GM15510 (cell line): ENCODE data around the gene MCOLN2.

Experiments used
- POLR2A ChIP-seq: IDR thresholded peaks from 3 replicates; pipeline ENCODE4 v1.6.1; 2011; ENCODE audit warnings: borderline replicate concordance; ENCODE audit not compliant: insufficient read length; ENCODE audit errors: extremely low read depth

The MCOLN2 gene

DNA sequence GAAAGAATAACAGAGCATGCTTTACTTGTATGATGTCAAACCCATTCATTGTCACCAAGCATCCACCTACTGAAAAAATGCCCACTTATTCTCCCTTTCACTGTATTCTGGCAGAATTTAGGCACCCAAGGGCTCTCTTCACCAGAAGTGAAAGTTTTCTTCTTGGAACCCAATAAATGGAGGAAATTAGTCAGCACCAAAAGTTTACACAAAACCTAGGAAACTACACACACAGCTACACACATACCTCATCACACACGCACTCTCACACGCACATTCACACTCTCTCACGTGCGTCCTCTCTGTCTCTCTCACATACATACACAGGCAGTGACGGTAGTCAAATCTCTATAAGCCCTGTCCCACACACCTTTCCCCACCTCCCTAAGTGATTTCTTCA is 37.6 kb downstream of the MCOLN2 start:
- TF ChIP-seq POLR2A, result no peak

DNA sequence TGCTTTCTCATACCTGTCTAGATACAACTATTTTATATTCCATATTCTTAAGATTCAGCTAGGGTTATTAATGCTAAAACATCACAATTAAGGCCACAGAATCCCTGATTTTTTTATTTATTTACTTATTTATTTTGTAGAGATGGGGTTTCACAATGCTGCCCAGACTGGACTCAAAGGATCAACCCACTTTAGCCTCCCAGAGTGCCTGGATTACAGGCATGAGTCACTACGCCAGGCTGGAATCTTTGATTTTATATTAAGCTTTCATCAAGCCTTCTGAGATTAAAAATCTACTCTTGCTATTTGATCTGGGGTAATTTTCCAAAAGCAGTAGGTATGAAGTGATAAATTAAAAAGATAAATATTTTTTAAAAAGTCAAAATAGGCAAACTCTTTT is 38.9 kb downstream of the MCOLN2 start:
- TF ChIP-seq POLR2A, result no peak

DNA sequence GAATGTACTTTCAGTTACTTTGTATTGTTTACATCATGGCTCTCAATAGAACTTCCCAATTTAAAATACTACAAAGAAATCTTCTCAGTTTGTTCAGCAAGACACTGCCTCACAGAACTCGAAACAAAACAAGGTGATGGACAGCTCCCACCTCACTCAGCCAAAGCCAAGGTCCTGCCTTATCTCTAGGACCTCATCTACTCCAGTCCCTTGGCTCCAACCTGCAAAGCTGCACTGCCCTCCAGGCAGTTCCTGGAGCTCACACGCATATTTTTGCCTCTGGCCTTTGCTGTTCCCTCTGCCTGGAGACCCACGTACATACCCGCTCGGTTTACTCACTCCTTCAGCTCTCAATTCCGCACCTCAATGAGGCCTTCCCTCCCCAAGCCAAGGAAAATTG is 40.3 kb downstream of the MCOLN2 start:
- TF ChIP-seq POLR2A, result no peak

DNA sequence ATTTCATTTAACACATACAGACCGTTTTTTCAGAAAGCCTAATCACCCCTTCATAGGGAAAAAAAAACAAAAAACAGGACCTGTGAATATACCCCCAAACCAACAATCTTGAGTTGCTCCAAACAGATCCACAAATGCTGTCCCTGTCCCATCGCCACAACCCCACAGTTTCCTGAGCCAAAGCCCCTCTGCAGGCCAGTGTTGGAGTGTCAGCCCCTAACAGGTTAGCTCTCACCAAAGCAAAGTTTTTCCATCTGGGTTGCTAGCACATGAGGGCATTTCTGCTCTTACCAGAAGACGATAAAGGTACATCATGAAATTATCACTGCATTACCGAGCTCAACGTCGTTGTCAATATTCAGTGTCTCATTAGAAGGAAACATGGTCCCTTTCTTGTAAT is 40.8 kb downstream of the MCOLN2 start:
- no peak for TF ChIP-seq POLR2A

DNA sequence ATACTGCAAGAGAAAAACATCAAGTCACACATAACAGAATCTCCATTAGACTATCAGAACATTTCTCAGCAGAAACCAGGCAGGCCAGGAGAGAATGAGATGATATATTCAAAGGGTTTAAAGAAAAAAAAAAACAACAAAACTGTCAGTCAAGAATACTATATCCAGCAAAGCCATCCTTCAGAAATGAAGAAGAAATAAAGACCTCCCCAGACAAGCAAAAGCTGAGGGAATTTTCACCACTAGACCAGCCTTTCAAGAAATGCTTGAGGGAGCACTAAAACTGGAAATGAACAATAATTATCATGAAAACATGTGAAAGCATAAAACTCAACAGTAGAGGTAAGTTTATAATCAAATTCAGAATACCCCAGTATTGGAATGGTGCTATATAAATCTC is 47.2 kb downstream of the MCOLN2 start:
- no peak for TF ChIP-seq POLR2A

DNA sequence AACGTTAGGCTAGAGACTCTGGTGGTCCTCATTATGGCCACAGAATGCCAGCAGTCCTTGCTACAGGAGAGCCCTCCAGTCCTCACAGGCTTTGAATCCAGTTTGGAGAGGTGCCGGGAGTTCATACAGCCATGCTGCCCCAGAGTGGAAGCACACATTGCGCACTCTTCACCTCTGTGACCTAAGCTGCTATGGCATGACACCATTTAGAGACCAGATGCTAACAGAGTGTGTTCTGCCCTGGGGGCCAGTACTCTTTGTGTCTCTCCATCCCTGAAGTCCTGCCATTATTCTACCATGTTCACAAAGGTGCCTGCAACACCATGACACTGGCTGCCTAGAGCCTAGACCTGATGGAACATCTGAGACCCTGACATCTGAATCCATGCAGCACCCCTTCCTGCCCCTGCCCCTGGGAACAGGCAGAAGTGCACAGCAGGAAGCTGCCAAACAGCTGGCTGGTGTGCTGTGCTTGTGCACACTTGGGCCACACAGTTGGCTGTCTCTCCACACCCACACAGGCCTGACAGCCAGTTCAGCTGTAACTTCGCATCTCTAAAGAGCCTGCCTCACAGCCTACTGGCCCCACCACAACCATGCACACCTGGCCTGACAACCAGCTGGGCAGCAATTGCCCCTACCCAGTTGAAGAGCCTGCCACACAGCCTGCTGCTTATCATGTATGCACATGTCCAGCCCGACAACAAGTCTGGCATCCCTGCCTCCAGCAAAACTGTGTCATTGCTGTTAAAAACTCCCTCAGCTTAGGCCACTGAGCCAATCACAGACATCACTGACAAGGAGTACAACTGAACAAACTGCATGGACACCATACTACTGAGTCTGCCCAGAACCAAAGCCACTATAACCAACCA is 49.1 kb downstream of the MCOLN2 start:
- no peak for TF ChIP-seq POLR2A

DNA sequence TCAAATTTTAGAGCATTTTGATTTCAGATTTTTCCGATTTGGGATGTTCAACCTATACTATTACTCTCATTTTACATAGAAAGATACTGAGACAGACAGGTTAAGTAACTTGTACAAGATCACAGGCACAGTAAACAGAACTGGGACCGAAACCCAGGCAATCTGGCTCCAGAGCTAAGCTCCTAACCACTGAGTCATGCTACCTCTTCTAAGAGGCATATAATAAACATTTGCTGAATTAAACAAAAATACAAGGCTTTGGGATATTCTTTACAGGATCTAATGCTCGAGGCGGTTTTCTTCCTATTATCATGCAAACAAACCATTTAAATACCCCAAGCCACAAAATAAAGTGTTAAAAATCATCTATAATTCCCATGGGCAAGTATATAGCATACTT is 50.3 kb downstream of the MCOLN2 start:
- TF ChIP-seq POLR2A, result no peak

DNA sequence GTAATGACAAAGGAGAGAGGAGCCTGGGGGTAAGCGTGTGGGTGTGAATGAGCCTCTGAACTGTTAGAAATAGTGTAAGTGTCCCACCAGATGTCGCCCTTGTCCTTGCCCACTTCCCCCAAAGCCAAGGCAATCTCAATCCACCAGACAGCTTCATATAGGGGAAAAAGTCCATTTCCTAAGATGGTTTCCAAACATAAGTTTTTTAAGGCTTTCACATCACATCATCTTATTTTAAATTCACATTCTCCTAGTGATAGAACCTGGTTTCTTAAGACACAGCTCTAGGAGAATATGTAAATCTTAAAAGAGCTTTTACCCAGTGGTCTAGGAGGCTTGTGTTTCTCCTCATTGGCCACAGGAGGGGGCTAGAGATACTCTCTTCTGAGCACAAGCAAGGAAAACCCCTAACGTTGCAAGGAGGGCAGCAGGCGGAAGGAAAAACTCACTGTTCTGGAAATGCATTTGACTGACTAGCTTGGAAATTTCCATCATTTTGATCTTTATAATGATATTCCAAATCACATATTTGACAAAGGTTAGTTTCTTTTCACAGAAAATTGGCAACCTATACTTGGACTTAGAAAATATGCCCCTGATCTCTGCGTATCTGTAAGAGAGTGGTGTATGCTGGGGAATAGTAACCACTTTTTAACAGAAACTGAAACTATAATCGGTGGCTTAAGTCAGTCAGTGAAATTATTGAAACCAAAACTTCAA is 52.0 kb downstream of the MCOLN2 start:
- no peak for TF ChIP-seq POLR2A

DNA sequence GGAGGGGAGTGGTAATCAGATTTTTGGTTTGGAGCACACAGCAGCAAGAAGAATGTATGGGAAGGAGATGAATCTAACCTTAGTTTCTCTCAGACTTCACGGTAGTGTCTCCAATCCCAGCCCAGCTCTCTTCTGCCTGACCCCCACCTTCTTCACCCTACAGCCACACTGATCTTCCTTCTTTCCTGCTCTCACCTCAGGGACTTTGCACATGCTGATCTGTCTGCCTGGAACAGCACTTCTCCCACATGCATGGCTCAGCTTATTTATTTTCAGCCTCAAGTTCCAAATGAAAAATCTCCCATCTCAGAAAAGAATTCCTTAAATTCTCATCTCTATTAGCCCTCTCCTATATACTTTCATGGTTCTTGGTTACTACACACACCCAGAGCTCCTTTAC is 55.1 kb downstream of the MCOLN2 start:
- TF ChIP-seq POLR2A, result no peak

DNA sequence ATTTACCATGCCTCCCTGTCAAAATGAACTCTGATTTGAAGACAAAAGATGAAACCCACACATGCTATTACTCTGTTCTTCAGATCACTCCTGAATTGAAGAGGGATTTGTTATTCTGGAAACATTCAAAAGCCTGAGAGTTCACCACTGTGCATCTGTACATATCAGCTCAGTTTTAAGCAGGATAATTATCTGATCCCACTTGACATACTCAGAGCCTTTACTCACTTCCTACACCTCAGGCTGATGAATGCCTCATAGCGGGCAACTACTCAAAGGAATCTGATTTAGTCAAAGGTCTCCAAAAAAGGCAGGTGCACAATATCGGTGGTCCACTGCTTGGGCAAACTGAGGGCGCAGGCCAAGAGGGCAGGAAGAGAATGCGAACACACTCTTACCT is 56.4 kb downstream of the MCOLN2 start:
- TF ChIP-seq POLR2A, result no peak

DNA sequence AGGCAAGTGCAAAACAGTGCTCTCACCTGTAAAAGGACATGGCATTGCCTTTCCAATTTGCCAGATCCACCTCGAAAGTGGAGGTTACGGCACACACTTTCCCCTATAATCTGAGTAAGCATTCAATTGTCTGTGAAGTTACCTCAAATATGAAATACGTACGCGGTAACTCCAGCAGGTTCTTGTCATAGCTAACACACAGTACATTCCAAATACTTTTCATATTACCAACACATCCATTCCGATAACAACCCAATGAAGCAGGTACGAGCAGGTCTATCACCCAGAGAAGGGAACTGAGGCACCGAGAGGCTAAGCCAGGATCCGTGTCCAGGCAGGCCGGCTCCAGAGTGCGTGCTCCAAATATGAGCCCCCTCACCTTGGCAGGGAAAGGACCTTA is 57.2 kb downstream of the MCOLN2 start:
- no peak for TF ChIP-seq POLR2A

DNA sequence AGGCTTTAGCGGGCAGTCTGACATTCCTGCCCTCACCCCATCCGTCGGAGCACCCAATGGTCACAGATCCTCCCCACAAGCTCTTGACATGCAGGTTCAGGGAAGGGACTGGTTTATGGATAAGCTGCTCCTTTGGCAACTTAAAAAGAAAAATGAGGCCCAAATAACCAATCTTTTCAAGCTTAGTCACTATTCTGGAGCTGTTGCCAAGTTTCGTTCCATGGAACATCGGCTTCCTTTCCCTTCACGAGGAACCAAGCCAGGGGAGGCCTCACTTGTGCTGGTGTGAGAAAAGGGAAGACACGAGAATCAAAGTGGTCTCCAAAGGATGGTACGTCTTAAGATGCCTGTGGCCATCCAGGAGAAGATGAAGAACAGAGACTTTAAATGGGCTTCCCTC is 57.8 kb downstream of the MCOLN2 start:
- TF ChIP-seq POLR2A, result no peak

DNA sequence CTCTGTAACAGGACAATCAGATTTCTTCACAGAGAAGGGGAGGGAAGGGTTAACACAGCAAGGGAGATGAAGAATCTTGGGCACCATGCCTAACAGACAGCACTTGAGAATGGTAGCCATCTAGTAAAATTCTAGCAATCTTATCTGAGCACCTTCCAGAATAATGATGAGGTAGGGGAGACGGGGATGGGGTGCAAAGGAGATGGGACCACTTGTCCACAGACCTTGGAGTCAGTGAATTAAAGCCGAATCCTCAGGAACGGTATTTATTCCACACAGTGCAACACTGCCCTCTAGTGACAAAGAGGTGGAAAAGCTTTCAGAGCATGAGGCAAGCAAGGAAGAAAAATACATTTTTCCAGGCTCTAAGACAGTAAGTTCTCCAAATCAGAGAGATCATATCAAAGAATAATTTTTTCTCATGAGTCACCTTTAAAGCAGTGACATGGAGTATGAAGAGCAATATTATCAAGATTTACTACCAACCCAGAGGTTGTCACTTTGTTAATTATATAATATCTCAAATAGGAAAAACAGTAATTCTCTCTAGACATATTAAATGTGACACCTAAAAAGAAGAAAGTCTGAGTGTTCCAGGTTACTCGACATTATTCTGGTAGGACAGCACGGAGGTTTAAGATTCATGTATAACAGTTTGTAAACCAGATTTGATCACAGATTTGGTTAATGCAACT is 60.6 kb downstream of the MCOLN2 start:
- no peak for TF ChIP-seq POLR2A

DNA sequence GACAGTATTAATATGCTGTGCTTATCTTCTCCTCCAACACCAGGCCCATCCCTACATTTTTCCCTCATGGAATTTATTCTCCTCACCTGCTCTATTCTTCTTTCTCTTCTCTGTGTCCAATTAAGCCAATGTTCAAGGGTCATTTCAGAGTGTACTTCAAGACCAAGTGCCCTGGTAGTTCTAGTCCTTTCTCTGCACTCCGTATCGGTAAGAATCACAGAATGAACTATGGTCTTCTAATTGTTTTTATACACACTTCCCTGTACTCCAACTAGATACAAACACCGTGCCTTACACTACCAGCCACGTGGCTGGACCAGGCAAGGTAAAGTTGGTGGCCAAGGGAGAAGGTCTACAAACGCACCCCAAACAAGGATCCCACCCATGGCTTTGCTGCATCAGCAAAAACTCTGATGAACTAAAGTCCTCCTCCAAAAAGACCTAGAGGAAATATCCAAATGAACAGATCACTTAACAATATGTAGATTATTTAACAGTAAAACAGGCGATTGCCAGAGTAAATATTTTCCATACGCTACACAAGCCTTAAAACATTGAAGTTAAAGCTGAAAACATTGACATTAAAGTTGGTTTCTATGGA is 63.8 kb downstream of the MCOLN2 start:
- no peak for TF ChIP-seq POLR2A

DNA sequence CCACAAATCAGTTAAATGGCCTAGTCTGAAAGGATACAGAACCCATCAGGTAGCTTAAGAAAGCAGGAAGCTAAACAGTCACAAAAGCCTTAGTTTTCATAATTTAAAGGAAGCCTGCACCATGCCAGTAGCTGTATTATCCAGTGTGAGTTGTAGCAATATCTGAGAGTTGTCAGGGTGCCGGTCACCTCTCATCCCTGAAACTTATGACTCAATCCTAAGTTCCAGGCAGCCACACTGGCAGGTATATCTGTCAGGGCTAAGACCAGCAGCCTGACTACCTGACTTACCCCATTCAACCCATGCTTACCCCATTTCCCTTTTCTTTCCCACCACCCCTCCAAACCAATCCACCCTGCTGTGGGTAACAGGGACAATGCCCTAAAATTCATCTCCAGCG is 66.1 kb downstream of the MCOLN2 start:
- no peak for TF ChIP-seq POLR2A
